Liver (tissue), 3 donors: ENCODE data around the gene LRRC10.

Source experiments
- GABPA ChIP-seq, 2 donors: IDR thresholded peaks in 1 of 2; conservative IDR thresholded peaks in 1 of 2; 2 replicates each; pipeline ENCODE4 v1.6.1; 2016; ENCODE audit warnings: antibody characterized with exemption in 2 of 2, mild to moderate bottlenecking in 1 of 2, moderate library complexity in 1 of 2
- JUND ChIP-seq, 2 donors: IDR thresholded peaks; 2 replicates each; pipeline ENCODE4 v1.6.1; 2016; ENCODE audit warnings: antibody characterized with exemption in 2 of 2
- RAD21 ChIP-seq, 2 donors: IDR thresholded peaks; 2 replicates each; pipeline ENCODE4 v1.6.1; 2016; ENCODE audit warnings: antibody characterized with exemption in 2 of 2, mild to moderate bottlenecking in 2 of 2
- TAF1 ChIP-seq: conservative IDR thresholded peaks from 2 replicates; pipeline ENCODE4 v1.6.1; 2016; ENCODE audit warnings: antibody characterized with exemption, mild to moderate bottlenecking
- TF ChIP-seq, protein P1 (sequence below): fragments of 150-350 bp; IDR thresholded peaks from 2 replicates; pipeline ENCODE4 v1.5.1; 2017; ENCODE audit warnings: improper control_type of control experiment, low read depth, low read length; ENCODE audit not compliant: missing input control
- TF ChIP-seq, protein P2 (sequence below): IDR thresholded peaks from 2 replicates; pipeline ENCODE4 v1.6.1; 2016; ENCODE audit warnings: antibody characterized with exemption, mild to moderate bottlenecking
- TF ChIP-seq, protein P3 (sequence below): IDR thresholded peaks from 2 replicates; pipeline ENCODE4 v1.6.1; 2016; ENCODE audit warnings: antibody characterized with exemption
- TF ChIP-seq, protein P4 (sequence below): IDR thresholded peaks from 2 replicates; pipeline ENCODE4 v1.6.1; 2016; ENCODE audit warnings: antibody characterized with exemption
- donor health status: healthy.
- donor health status: healthy.

DNA sequence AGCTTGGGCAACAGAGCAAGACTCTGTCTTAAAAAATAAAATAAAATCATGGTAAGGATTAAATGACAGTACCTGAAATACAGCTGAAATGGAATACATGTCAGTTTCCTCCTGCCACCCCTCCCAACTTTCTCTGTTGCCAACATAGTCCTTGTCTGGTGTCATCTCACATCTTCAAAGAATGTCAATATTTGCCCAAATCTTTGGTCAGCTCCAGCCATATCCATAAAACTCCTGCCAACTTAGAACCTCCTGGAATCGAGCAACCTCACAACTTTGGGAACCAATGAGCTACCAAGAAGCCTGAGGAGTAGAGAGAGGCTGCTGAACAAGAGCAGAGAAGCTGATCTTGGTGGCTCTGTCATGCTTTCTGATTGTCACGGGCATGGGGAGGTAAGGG lies 10.8 kb upstream of the LRRC10 start:
- TF ChIP-seq, protein P1, sequence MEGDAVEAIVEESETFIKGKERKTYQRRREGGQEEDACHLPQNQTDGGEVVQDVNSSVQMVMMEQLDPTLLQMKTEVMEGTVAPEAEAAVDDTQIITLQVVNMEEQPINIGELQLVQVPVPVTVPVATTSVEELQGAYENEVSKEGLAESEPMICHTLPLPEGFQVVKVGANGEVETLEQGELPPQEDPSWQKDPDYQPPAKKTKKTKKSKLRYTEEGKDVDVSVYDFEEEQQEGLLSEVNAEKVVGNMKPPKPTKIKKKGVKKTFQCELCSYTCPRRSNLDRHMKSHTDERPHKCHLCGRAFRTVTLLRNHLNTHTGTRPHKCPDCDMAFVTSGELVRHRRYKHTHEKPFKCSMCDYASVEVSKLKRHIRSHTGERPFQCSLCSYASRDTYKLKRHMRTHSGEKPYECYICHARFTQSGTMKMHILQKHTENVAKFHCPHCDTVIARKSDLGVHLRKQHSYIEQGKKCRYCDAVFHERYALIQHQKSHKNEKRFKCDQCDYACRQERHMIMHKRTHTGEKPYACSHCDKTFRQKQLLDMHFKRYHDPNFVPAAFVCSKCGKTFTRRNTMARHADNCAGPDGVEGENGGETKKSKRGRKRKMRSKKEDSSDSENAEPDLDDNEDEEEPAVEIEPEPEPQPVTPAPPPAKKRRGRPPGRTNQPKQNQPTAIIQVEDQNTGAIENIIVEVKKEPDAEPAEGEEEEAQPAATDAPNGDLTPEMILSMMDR = no peak
- TF ChIP-seq, protein P2, sequence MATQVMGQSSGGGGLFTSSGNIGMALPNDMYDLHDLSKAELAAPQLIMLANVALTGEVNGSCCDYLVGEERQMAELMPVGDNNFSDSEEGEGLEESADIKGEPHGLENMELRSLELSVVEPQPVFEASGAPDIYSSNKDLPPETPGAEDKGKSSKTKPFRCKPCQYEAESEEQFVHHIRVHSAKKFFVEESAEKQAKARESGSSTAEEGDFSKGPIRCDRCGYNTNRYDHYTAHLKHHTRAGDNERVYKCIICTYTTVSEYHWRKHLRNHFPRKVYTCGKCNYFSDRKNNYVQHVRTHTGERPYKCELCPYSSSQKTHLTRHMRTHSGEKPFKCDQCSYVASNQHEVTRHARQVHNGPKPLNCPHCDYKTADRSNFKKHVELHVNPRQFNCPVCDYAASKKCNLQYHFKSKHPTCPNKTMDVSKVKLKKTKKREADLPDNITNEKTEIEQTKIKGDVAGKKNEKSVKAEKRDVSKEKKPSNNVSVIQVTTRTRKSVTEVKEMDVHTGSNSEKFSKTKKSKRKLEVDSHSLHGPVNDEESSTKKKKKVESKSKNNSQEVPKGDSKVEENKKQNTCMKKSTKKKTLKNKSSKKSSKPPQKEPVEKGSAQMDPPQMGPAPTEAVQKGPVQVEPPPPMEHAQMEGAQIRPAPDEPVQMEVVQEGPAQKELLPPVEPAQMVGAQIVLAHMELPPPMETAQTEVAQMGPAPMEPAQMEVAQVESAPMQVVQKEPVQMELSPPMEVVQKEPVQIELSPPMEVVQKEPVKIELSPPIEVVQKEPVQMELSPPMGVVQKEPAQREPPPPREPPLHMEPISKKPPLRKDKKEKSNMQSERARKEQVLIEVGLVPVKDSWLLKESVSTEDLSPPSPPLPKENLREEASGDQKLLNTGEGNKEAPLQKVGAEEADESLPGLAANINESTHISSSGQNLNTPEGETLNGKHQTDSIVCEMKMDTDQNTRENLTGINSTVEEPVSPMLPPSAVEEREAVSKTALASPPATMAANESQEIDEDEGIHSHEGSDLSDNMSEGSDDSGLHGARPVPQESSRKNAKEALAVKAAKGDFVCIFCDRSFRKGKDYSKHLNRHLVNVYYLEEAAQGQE = no peak
- TF ChIP-seq, protein P3, sequence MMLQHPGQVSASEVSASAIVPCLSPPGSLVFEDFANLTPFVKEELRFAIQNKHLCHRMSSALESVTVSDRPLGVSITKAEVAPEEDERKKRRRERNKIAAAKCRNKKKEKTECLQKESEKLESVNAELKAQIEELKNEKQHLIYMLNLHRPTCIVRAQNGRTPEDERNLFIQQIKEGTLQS = no peak
- TF ChIP-seq GABPA (IDR thresholded peaks at IDR 0.05 in 1 of 2, conservative IDR thresholded peaks at IDR 0.05 in 1 of 2) (no peak), RAD21 (IDR thresholded peaks at IDR 0.05) (no peak), JUND (IDR thresholded peaks at IDR 0.05) (no peak), TAF1 (no peak)
- TF ChIP-seq, protein P4, sequence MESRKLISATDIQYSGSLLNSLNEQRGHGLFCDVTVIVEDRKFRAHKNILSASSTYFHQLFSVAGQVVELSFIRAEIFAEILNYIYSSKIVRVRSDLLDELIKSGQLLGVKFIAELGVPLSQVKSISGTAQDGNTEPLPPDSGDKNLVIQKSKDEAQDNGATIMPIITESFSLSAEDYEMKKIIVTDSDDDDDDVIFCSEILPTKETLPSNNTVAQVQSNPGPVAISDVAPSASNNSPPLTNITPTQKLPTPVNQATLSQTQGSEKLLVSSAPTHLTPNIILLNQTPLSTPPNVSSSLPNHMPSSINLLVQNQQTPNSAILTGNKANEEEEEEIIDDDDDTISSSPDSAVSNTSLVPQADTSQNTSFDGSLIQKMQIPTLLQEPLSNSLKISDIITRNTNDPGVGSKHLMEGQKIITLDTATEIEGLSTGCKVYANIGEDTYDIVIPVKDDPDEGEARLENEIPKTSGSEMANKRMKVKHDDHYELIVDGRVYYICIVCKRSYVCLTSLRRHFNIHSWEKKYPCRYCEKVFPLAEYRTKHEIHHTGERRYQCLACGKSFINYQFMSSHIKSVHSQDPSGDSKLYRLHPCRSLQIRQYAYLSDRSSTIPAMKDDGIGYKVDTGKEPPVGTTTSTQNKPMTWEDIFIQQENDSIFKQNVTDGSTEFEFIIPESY = no peak
